ENCODE measurements around the gene RPL12.

DNA sequence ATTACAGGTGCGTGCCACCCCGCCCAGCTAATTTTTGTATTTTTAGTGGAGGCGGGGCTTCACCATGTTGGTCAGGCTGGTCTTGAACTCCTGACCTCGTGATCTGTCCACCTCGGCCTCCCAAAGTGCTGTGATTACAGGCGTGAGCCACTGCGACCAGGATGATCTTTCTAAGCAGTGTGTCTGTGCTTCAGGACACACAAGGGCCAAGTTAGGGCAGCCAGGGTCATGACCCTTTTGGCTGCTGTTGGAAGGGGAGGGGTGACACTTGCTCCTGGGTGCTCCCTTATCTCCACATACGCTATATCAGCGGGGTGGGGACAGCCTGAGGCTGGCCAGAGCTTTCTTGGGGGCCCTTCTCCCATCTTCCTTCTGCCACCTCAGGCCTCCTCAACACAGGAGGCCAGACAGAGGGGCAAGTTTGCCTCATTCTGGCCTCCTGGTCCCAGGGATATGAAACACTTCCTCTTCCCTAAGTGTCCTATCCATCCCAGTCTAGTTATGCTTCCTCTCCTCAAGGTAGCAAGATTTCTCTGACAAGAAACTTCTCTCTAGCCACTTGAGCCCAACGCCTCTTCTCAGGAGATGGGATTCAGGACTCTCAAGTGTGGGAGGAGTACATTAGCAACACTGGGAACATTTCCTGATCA, 28.9 kb downstream of the RPL12 start:
- TF ChIP-seq, protein P1, sequence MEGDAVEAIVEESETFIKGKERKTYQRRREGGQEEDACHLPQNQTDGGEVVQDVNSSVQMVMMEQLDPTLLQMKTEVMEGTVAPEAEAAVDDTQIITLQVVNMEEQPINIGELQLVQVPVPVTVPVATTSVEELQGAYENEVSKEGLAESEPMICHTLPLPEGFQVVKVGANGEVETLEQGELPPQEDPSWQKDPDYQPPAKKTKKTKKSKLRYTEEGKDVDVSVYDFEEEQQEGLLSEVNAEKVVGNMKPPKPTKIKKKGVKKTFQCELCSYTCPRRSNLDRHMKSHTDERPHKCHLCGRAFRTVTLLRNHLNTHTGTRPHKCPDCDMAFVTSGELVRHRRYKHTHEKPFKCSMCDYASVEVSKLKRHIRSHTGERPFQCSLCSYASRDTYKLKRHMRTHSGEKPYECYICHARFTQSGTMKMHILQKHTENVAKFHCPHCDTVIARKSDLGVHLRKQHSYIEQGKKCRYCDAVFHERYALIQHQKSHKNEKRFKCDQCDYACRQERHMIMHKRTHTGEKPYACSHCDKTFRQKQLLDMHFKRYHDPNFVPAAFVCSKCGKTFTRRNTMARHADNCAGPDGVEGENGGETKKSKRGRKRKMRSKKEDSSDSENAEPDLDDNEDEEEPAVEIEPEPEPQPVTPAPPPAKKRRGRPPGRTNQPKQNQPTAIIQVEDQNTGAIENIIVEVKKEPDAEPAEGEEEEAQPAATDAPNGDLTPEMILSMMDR (IDR thresholded peaks at IDR 0.05; ENCODE audit: poor library complexity) = no peak
- TF ChIP-seq EZH2phosphoT487 (IDR thresholded peaks at IDR 0.05; ENCODE audit: low read depth, severe bottlenecking, unreplicated experiment) = no peak

Data from hepatocyte (in vitro differentiated cells).